HFF-Myc (cell line): ENCODE measurements around the gene CNTN4.

Experiments
- DNase-seq: peaks from one replicate; pipeline ENCODE4 v3.0.0-alpha.2; 2011; ENCODE audit warnings: low read depth; ENCODE audit errors: extremely low read depth
- H3K4me3 ChIP-seq: replicated peaks from 2 replicates; pipeline ENCODE4 v1.5.1; 2011; ENCODE audit warnings: low read depth, mild to moderate bottlenecking, control low read depth, low read length
- TF ChIP-seq, protein P1 (sequence below): IDR thresholded peaks from 2 replicates; pipeline ENCODE4 v1.5.1; 2012; ENCODE audit warnings: mild to moderate bottlenecking, low read depth, low read length, control low read depth; ENCODE audit errors: missing control alignments

CNTN4 gene

DNA sequence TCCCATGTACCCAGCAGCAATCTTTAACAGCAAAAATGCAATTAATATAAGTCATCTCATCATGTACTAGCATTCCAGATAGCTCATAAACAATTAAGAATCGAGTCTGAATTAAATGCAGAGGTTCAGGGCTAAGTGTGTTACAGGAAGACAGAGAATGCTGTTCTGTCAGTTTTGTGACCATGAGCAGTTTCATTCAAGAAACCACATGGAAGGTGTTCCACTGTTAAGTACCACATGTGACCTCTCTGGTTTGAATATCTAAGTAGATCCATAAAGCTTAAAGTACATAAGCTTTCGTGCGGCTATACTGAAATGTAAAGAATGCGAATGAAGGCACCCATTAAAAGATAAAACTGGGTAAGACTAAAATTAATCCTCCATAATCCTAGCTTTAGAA, 739.2 kb downstream of the CNTN4 start:
- no peak overlapping the region for H3K4me3 ChIP-seq
- TF ChIP-seq, protein P1, sequence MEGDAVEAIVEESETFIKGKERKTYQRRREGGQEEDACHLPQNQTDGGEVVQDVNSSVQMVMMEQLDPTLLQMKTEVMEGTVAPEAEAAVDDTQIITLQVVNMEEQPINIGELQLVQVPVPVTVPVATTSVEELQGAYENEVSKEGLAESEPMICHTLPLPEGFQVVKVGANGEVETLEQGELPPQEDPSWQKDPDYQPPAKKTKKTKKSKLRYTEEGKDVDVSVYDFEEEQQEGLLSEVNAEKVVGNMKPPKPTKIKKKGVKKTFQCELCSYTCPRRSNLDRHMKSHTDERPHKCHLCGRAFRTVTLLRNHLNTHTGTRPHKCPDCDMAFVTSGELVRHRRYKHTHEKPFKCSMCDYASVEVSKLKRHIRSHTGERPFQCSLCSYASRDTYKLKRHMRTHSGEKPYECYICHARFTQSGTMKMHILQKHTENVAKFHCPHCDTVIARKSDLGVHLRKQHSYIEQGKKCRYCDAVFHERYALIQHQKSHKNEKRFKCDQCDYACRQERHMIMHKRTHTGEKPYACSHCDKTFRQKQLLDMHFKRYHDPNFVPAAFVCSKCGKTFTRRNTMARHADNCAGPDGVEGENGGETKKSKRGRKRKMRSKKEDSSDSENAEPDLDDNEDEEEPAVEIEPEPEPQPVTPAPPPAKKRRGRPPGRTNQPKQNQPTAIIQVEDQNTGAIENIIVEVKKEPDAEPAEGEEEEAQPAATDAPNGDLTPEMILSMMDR = no peak
- no peak for DNase-seq

DNA sequence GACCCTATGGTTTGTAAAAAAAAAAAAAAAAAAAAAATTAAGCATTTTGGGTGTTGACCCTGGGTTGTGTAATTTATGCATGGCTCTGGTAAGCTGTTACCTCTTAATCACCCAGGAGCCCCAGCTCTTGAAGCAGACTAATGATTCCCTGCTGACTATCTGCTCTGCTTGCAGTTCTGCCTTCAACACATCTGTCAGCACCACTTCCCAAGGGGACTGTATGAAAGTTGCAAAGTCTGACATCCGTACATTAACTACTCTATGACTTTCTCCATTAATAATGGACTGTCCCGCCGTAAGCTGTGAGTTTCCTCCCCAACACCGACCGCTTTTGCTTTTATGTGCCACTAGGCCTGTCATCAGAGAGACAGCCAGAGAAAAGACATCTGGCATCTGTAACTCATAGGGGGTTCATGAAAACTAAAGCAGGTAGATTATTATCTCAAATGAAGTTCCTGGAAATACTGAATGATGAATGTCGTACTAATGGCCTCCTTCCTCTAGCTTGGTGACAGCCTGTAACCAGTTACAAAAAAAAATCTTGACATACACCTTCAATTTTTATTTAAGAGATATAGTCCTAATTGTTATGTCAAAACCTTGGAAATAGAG, 740.0 kb downstream of the CNTN4 start:
- no peak for DNase-seq
- H3K4me3 ChIP-seq = no peak overlapping the region
- TF ChIP-seq, protein P1 = no peak

DNA sequence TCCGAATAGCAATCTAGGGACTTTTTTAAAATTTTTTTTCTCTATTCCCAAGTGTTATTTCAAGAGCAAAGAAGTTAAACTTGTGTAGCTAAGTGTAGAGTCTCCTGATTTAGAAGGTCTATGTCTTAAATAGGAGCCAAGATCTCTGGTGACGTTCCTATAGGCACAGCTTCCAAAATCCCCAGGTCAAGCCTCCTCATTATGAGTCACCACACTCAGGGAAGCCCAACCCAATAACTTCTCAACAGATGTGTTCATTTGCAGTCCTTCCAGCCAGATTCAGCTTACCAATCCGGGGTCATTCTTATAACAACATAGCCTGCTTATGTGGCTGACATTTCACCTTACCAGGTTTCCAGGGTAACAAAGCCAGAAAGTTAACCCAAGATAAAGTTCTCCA, 741.2 kb downstream of the CNTN4 start:
- no peak for DNase-seq
- H3K4me3 ChIP-seq = no peak overlapping the region
- TF ChIP-seq, protein P1 = no peak

DNA sequence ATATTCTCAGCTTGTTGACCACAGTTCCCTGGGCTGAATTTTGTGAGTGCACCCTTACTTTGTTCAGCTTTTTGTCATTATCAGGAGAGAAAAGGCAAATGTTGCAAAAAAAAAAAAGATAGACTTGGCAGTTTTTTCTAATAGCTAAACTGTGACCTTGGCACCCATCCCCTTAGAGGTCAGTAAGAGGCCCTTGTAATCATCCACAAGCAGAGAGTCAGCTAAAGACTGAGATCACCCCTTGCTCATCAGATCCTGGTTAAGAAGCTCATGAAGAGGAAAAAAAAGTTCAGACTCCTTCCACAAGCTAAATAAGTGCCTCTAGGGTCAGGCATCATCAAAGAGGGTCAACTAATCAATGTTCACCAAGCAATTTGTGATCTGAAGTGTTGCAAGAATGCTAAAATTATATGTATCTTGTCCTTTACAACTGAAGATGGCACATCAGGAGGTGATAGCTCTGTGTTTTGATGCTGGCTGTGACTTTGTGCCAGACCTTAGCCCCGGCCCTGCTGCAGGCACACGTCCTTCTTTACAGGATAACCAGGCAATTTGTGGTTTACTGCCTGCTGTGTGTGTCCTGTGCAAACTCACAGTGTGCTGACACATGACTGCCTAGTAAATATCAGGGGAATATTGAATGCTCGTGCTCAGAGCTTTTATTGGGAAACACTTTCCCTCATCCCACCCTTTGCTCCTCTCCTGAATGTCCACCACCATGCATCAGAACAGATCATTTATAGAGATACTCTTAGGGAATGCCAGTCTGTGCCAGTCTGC, 748.6 kb downstream of the CNTN4 start:
- DNase-seq = no peak
- TF ChIP-seq, protein P1 = no peak
- H3K4me3 ChIP-seq = no peak overlapping the region

DNA sequence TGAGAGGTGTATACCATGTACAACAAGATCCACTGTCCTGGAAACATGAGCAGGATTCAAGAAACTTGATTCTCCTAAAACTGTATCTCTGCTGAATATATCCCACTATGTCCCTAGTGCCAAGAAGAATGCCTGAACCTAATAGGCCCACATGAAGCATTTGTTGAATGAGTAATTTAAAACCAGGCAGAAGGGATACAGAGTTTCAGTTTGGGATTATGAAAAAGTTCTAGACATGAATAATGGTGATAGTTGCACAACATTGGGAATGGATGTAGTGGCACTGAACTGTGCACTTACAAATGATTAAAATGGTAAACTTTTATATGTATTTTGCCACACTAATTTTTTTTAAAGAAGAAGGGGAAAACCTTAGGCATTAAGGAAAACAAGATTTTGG, 750.4 kb downstream of the CNTN4 start:
- DNase-seq = no peak
- no peak overlapping the region for H3K4me3 ChIP-seq
- TF ChIP-seq, protein P1 = no peak

DNA sequence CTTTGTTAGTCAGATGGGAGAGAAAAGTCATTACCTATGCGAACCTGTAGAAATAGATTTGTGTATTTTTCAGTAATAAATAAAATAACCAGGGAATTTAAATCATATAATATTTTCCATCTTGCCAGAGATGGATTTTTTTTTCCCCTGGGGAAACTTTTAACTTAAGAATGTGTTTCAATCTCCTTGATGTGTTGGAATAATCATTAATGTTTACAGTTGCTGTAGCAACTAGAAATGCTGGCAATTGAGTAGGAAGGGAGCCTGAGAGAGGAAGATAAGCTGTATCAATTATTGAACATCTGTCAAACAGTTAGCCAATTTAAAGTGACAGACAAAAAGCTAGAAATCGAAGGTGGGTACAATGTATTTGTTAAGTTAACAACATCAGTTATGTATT, 752.0 kb downstream of the CNTN4 start:
- TF ChIP-seq, protein P1 = no peak
- H3K4me3 ChIP-seq = no peak overlapping the region
- DNase-seq = no peak
